ENCODE results near the gene SH3BGRL. TPM values are rescaled to one million over a fixed set of nuclear protein-coding genes. Genes with fewer than 3 reads are reported as not detected.

Gene SH3BGRL
- polyA plus RNA-seq, 3 donors = 203 to 374 (median 318) TPM

- Histone ChIP-seq H3K79me2 (ENCODE audit: insufficient read depth, low read length) (peaks cover 11% of the 10 kb centered on the region), H3K36me3 (replicated peaks in 1 of 2; ENCODE audit: control insufficient read depth in 1 of 2, insufficient read depth in 2 of 2, low read length in 2 of 2) (peaks cover 14 to 51% of the 10 kb centered on the region in 2 donors), H3K4me1 (ENCODE audit: control insufficient read depth in 1 of 2, insufficient read depth in 2 of 2, low read length in 2 of 2) (no peaks in the 10 kb centered on the region), H3K27ac (ENCODE audit: low read depth in 1 of 2, low read length in 2 of 2) (no peak overlapping the region), H3K9ac (ENCODE audit: insufficient read depth, low read length, poor library complexity, severe bottlenecking) (no peak overlapping the region), H3K4me2 (replicated peaks; ENCODE audit: extremely low read depth, low read length, poor library complexity, severe bottlenecking) (no peak overlapping the region), H4K20me1 (ENCODE audit: insufficient read depth, low read length) (peaks cover 41% of the 10 kb centered on the region), H3K27me3 (ENCODE audit: control insufficient read depth in 2 of 2, insufficient read depth in 2 of 2, low read length in 2 of 2) (no peaks in the 10 kb centered on the region), H3K4me3 (replicated peaks in 1 of 3; ENCODE audit: low read depth in 2 of 3, low read length in 3 of 3) (no peak overlapping the region), H2AFZ (ENCODE audit: insufficient read depth, low read depth, low read length, poor library complexity, severe bottlenecking) (no peak overlapping the region), H3K9me3 (replicated peaks in 1 of 2; ENCODE audit: control insufficient read depth in 1 of 2, insufficient read depth in 1 of 2, low read length in 2 of 2) (peaks cover 7 to 17% of the 10 kb centered on the region in 2 donors)
- Mint-ChIP-seq H3K36me3 (peaks cover 34 to 51% of the 10 kb centered on the region in 2 donors), H3K4me1 (peaks cover 13% of the 10 kb centered on the region), H3K9me3 (peaks cover 0 to 18% (median 15%) of the 10 kb centered on the region in 7 donors), H3K27ac (peak overlapping the region in 1 of 7 donors; percentile 77), H3K27me3 (ENCODE audit: low read depth in 3 of 3) (peaks cover 0 to 2% (median 0%) of the 10 kb centered on the region in 3 donors), H3K4me3 (no peak overlapping the region)
- 83% methylated on average over 1 of the region's 4 CpGs for WGBS (ENCODE audit: insufficient coverage)
- intact Hi-C loops (cut with micrococcal nuclease) = no loop called here
- no peak for TF ChIP-seq CTCF (IDR thresholded peaks at IDR 0.05)
- DNase-seq = no peak
These were observed 38.9 kb downstream of the SH3BGRL start for GRCh38 chrX:81240701-81241331.

GRCh38 chrX:81241753-81242152 is 39.9 kb downstream of the SH3BGRL start:
- no peak overlapping the region for H3K4me3 Mint-ChIP-seq
- H2AFZ ChIP-seq (ENCODE audit: insufficient read depth, low read depth, low read length, poor library complexity, severe bottlenecking) = no peak overlapping the region
- intact Hi-C loops (cut with micrococcal nuclease) = no loop called here
- DNase-seq = no peak
- no peaks in the 10 kb centered on the region for H3K27me3 ChIP-seq (ENCODE audit: control insufficient read depth in 2 of 2, insufficient read depth in 2 of 2, low read length in 2 of 2)
- no peak overlapping the region for H3K9ac ChIP-seq (ENCODE audit: insufficient read depth, low read length, poor library complexity, severe bottlenecking)
- H3K4me3 ChIP-seq (replicated peaks in 1 of 3; ENCODE audit: low read depth in 2 of 3, low read length in 3 of 3) = no peak overlapping the region
- peaks cover 27 to 45% of the 10 kb centered on the region in 2 donors for H3K36me3 Mint-ChIP-seq
- H3K9me3 ChIP-seq (replicated peaks in 1 of 2; ENCODE audit: control insufficient read depth in 1 of 2, insufficient read depth in 1 of 2, low read length in 2 of 2) = peaks cover 7 to 17% of the 10 kb centered on the region in 2 donors
- H3K4me2 ChIP-seq (replicated peaks; ENCODE audit: extremely low read depth, low read length, poor library complexity, severe bottlenecking) = no peak overlapping the region
- 100% methylated on average over 3 of the region's 7 CpGs for WGBS (ENCODE audit: insufficient coverage)
- H3K27ac ChIP-seq (ENCODE audit: low read depth in 1 of 2, low read length in 2 of 2) = no peak overlapping the region
- H3K36me3 ChIP-seq (replicated peaks in 1 of 2; ENCODE audit: control insufficient read depth in 1 of 2, insufficient read depth in 2 of 2, low read length in 2 of 2) = peaks cover 13 to 41% of the 10 kb centered on the region in 2 donors
- H4K20me1 ChIP-seq (ENCODE audit: insufficient read depth, low read length) = peaks cover 46% of the 10 kb centered on the region
- H3K27ac Mint-ChIP-seq = peak overlapping the region in 1 of 7 donors; percentile 14
- peaks cover 0 to 2% (median 0%) of the 10 kb centered on the region in 3 donors for H3K27me3 Mint-ChIP-seq (ENCODE audit: low read depth in 3 of 3)
- no peak for TF ChIP-seq CTCF (IDR thresholded peaks at IDR 0.05)
- H3K4me1 Mint-ChIP-seq = peaks cover 13% of the 10 kb centered on the region
- H3K79me2 ChIP-seq (ENCODE audit: insufficient read depth, low read length) = peaks cover 11% of the 10 kb centered on the region
- H3K9me3 Mint-ChIP-seq = peaks cover 0 to 17% (median 12%) of the 10 kb centered on the region in 7 donors
- no peaks in the 10 kb centered on the region for H3K4me1 ChIP-seq (ENCODE audit: control insufficient read depth in 1 of 2, insufficient read depth in 2 of 2, low read length in 2 of 2)
